NOMO-1 treated with dmso at 0.1 percent for 144 hours (cell line): ENCODE measurements around the gene GRK5.
A peak's percentile ranks its signal among the peaks of the same experiment; 100 is the strongest.

ENCODE experiments used
- DNase-seq: peaks from one replicate; lab custom pipeline; 2025; ENCODE audit not compliant: unreplicated experiment; lab: John Stamatoyannopoulos, UW

GRK5 gene

GRCh38 chr10:119415121-119415520 is 207.8 kb downstream of the GRK5 start:
- no peak for DNase-seq

GRCh38 chr10:119415536-119416503 is 208.4 kb downstream of the GRK5 start:
- DNase-seq, result no peak

- peak; percentile 47 for DNase-seq
Observed at GRCh38 chr10:119416855-119417254, 209.5 kb downstream of the GRK5 start.

GRCh38 chr10:119417852-119418251 is 210.5 kb downstream of the GRK5 start:
- DNase-seq, result no peak

- no peak for DNase-seq
Observed at GRCh38 chr10:119418362-119418761, 211.0 kb downstream of the GRK5 start.

GRCh38 chr10:119419931-119420330 is 212.6 kb downstream of the GRK5 start:
- DNase-seq, result no peak

GRCh38 chr10:119420950-119421875 is 213.8 kb downstream of the GRK5 start:
- DNase-seq, result no peak

- no peak for DNase-seq
Observed at GRCh38 chr10:119421891-119422681, 214.7 kb downstream of the GRK5 start.

GRCh38 chr10:119422682-119423509 is 215.5 kb downstream of the GRK5 start:
- no peak for DNase-seq

- no peak for DNase-seq
Observed at GRCh38 chr10:119423510-119424257, 216.3 kb downstream of the GRK5 start.

- DNase-seq, result no peak
Observed at GRCh38 chr10:119424258-119424975, 217.0 kb downstream of the GRK5 start.

- DNase-seq, result no peak
Observed at GRCh38 chr10:119425102-119425880, 217.9 kb downstream of the GRK5 start.

- DNase-seq, result no peak
Observed at GRCh38 chr10:119425881-119426170, 218.5 kb downstream of the GRK5 start.

- no peak for DNase-seq
Observed at GRCh38 chr10:119426699-119427098, 219.3 kb downstream of the GRK5 start.

GRCh38 chr10:119427263-119427864 is 220.0 kb downstream of the GRK5 start:
- no peak for DNase-seq

- DNase-seq, result no peak
Observed at GRCh38 chr10:119428789-119429188, 221.4 kb downstream of the GRK5 start.

GRCh38 chr10:119429771-119430170 is 222.4 kb downstream of the GRK5 start:
- no peak for DNase-seq
